ENCODE results near the gene ANKRD31.

- TF ChIP-seq EZH2phosphoT487 (IDR thresholded peaks at IDR 0.05; ENCODE audit: borderline replicate concordance, low read depth, low read length) = no peak
- no peak for TF ChIP-seq CTCF (conservative IDR thresholded peaks at IDR 0.05; ENCODE audit: low read length)
Observed at GRCh38 chr5:75054134-75054930, 182.3 kb downstream of the ANKRD31 start.
